ENCODE data around the gene PDE4D.

The PDE4D gene

GRCh38 chr5:59831326-59832010, 62.1 kb downstream of the PDE4D start:
- Histone ChIP-seq H3K9me3 (no peaks in the 10 kb centered on the region), H3K4me3 (ENCODE audit: low read depth, low read length) (no peak overlapping the region), H3K27me3 (no peaks in the 10 kb centered on the region; the same call in 1 of the 2 replicates), H3K4me1 (no peaks in the 10 kb centered on the region), H3K36me3 (no peaks in the 10 kb centered on the region)
- no peak for TF ChIP-seq CTCF (IDR thresholded peaks at IDR 0.05; ENCODE audit: low read depth, low read length)
- no peak for DNase-seq

GRCh38 chr5:59830536-59831200, 62.9 kb downstream of the PDE4D start:
- no peaks in the 10 kb centered on the region; the same call in 1 of the 2 replicates for H3K27me3 ChIP-seq
- no peaks in the 10 kb centered on the region for H3K4me1 ChIP-seq
- DNase-seq = no peak
- no peaks in the 10 kb centered on the region for H3K36me3 ChIP-seq
- H3K9me3 ChIP-seq = no peaks in the 10 kb centered on the region
- no peak overlapping the region for H3K4me3 ChIP-seq (ENCODE audit: low read depth, low read length)
- TF ChIP-seq CTCF (IDR thresholded peaks at IDR 0.05; ENCODE audit: low read depth, low read length) = no peak

GRCh38 chr5:59829922-59830321, 63.6 kb downstream of the PDE4D start:
- H3K9me3 ChIP-seq = no peaks in the 10 kb centered on the region
- no peak for TF ChIP-seq CTCF (IDR thresholded peaks at IDR 0.05; ENCODE audit: low read depth, low read length)
- H3K27me3 ChIP-seq = no peaks in the 10 kb centered on the region; the same call in 1 of the 2 replicates
- H3K4me1 ChIP-seq = no peaks in the 10 kb centered on the region
- no peaks in the 10 kb centered on the region for H3K36me3 ChIP-seq
- H3K4me3 ChIP-seq (ENCODE audit: low read depth, low read length) = no peak overlapping the region
- no peak for DNase-seq

GRCh38 chr5:59829386-59829785, 64.1 kb downstream of the PDE4D start:
- no peak for TF ChIP-seq CTCF (IDR thresholded peaks at IDR 0.05; ENCODE audit: low read depth, low read length)
- Histone ChIP-seq H3K4me1 (no peaks in the 10 kb centered on the region), H3K4me3 (ENCODE audit: low read depth, low read length) (no peak overlapping the region), H3K9me3 (no peaks in the 10 kb centered on the region), H3K27me3 (no peaks in the 10 kb centered on the region; the same call in 1 of the 2 replicates), H3K36me3 (no peaks in the 10 kb centered on the region)
- DNase-seq = no peak

GRCh38 chr5:59828623-59829022, 64.9 kb downstream of the PDE4D start:
- no peak for DNase-seq
- no peaks in the 10 kb centered on the region for H3K4me1 ChIP-seq
- no peaks in the 10 kb centered on the region; the same call in 1 of the 2 replicates for H3K27me3 ChIP-seq
- no peak overlapping the region for H3K4me3 ChIP-seq (ENCODE audit: low read depth, low read length)
- no peaks in the 10 kb centered on the region for H3K36me3 ChIP-seq
- H3K9me3 ChIP-seq = no peaks in the 10 kb centered on the region
- TF ChIP-seq CTCF (IDR thresholded peaks at IDR 0.05; ENCODE audit: low read depth, low read length) = no peak

- Histone ChIP-seq H3K36me3 (no peaks in the 10 kb centered on the region), H3K4me3 (ENCODE audit: low read depth, low read length) (no peak overlapping the region), H3K9me3 (no peaks in the 10 kb centered on the region; the same call in 1 of the 2 replicates), H3K27me3 (peaks cover 12% of the 10 kb centered on the region), H3K4me1 (no peaks in the 10 kb centered on the region)
- no peak for TF ChIP-seq CTCF (IDR thresholded peaks at IDR 0.05; ENCODE audit: low read depth, low read length)
- no peak for DNase-seq
Observed at GRCh38 chr5:59826996-59827395, 66.5 kb downstream of the PDE4D start.

Data from BE2C (cell line).